ENCODE results near the gene ZNF318. TPM values are rescaled to one million over a fixed set of nuclear protein-coding genes. Genes with fewer than 3 reads are reported as not detected.

Gene ZNF318
- total and polyA plus RNA-seq, 10 of the 15 experiments (the other 5 are each of a cell fraction or from before 2014, with no cell fraction given) = 3.4 to 79.8 (median 13.7) TPM

DNA sequence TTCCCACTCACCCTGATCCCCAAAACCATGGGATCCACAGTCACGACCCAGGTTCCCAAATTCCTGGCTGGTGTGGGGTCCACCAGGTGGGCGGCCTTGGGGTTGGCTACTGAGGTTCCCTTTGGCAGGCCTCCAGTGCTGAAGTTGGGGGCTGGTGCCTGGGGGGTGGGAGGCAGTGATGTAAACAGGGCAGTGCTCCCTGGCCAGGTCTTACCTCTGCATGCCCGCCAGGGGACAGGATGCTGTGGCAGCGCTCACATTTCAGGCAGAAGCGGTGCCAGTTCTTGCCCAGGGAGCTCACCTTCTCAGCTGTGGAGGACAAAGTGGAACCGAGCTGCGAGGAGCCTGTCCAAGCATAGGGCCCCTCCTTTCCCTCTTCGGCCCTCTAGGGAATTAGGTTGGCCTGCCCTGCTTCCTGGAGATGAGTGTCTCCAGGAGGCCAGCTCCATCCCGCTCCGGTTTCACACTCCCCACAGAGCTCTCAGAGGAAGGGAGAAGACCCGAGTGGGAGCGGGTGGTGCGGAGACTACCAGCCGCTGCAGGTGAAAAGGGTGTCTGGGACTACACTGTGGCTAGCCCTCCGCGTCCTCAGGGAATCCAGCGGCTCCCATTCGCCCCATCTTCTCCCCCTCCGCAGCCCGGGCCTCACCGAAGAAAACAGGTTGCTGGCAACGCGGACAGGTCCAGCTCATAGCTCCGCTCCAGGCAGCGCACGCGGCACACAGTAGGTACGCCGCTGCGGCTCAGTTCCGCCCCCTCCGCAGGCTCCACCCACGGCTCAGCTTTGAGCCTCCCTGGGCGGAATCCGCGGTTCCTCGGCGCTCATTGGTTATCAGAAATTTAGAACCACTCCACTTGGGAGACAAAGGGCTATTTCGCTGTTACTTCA is 61.1 kb downstream of the ZNF318 start, which contains the start of gene CRIP3 (continued):
- TF ChIP-seq IKZF1 (conservative IDR thresholded peaks at IDR 0.05) (peak; percentile 68), SMAD1 (IDR thresholded peaks at IDR 0.05; ENCODE audit: low read depth, partially characterized antibody) (no peak), LARP7 (IDR thresholded peaks at IDR 0.05) (no peak; the same call in 1 of the 2 replicates), TCF3 (IDR thresholded peaks at IDR 0.05; ENCODE audit: borderline replicate concordance, insufficient read depth, low read depth, low read length) (no peak), RAD21 (IDR thresholded peaks at IDR 0.05; ENCODE audit: insufficient read depth, low read depth, low read length) (0 out of 2 replicates have a peak, but pooled peaks have one; percentile 8), KAT2A (conservative IDR thresholded peaks at IDR 0.05; ENCODE audit: control insufficient read depth, low read depth, low read length) (no peak), NFXL1 (IDR thresholded peaks at IDR 0.05; ENCODE audit: borderline replicate concordance) (no peak), HDGF (IDR thresholded peaks at IDR 0.05) (0 out of 2 replicates have a peak, but pooled peaks have one; percentile 24), ZNF24 (IDR thresholded peaks at IDR 0.05) (no peak), NFYB (IDR thresholded peaks at IDR 0.05; ENCODE audit: insufficient read depth, low read depth, low read length) (0 out of 2 replicates have a peak, but pooled peaks have one; percentile 11), CHD1 (IDR thresholded peaks at IDR 0.05; ENCODE audit: low read depth, low read length) (0 out of 2 replicates have a peak, but pooled peaks have one; percentile 38), ZNF622 (IDR thresholded peaks at IDR 0.05) (no peak), CBFB (IDR thresholded peaks at IDR 0.05; ENCODE audit: low read depth) (no peak), POLR2A (IDR thresholded peaks at IDR 0.05; ENCODE audit: low read depth, low read length) (no peak), BMI1 (IDR thresholded peaks at IDR 0.05; ENCODE audit: borderline replicate concordance) (no peak), TCF7 (IDR thresholded peaks at IDR 0.05; ENCODE audit: borderline replicate concordance) (no peak), HDAC6 (IDR thresholded peaks at IDR 0.05; ENCODE audit: unreplicated experiment) (no peak), POU2F2 (IDR thresholded peaks at IDR 0.05; ENCODE audit: borderline replicate concordance, low read depth, low read length) (no peak), SPI1 (IDR thresholded peaks at IDR 0.05; ENCODE audit: borderline replicate concordance, insufficient read depth, low read depth, low read length) (peak; percentile 19; the same call in 1 of the 2 replicates), TARDBP (IDR thresholded peaks at IDR 0.05; ENCODE audit: borderline replicate concordance) (no peak), BACH1 (IDR thresholded peaks at IDR 0.05; ENCODE audit: borderline replicate concordance) (no peak), ZZZ3 (IDR thresholded peaks at IDR 0.05; ENCODE audit: control insufficient read depth, insufficient read length, low read depth) (no peak), FOXK2 (IDR thresholded peaks at IDR 0.05) (0 out of 2 replicates have a peak, but pooled peaks have one; percentile 40)
- TF ChIP-seq, protein P1, sequence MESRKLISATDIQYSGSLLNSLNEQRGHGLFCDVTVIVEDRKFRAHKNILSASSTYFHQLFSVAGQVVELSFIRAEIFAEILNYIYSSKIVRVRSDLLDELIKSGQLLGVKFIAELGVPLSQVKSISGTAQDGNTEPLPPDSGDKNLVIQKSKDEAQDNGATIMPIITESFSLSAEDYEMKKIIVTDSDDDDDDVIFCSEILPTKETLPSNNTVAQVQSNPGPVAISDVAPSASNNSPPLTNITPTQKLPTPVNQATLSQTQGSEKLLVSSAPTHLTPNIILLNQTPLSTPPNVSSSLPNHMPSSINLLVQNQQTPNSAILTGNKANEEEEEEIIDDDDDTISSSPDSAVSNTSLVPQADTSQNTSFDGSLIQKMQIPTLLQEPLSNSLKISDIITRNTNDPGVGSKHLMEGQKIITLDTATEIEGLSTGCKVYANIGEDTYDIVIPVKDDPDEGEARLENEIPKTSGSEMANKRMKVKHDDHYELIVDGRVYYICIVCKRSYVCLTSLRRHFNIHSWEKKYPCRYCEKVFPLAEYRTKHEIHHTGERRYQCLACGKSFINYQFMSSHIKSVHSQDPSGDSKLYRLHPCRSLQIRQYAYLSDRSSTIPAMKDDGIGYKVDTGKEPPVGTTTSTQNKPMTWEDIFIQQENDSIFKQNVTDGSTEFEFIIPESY (IDR thresholded peaks at IDR 0.05) = no peak
- TF ChIP-seq, protein P2, sequence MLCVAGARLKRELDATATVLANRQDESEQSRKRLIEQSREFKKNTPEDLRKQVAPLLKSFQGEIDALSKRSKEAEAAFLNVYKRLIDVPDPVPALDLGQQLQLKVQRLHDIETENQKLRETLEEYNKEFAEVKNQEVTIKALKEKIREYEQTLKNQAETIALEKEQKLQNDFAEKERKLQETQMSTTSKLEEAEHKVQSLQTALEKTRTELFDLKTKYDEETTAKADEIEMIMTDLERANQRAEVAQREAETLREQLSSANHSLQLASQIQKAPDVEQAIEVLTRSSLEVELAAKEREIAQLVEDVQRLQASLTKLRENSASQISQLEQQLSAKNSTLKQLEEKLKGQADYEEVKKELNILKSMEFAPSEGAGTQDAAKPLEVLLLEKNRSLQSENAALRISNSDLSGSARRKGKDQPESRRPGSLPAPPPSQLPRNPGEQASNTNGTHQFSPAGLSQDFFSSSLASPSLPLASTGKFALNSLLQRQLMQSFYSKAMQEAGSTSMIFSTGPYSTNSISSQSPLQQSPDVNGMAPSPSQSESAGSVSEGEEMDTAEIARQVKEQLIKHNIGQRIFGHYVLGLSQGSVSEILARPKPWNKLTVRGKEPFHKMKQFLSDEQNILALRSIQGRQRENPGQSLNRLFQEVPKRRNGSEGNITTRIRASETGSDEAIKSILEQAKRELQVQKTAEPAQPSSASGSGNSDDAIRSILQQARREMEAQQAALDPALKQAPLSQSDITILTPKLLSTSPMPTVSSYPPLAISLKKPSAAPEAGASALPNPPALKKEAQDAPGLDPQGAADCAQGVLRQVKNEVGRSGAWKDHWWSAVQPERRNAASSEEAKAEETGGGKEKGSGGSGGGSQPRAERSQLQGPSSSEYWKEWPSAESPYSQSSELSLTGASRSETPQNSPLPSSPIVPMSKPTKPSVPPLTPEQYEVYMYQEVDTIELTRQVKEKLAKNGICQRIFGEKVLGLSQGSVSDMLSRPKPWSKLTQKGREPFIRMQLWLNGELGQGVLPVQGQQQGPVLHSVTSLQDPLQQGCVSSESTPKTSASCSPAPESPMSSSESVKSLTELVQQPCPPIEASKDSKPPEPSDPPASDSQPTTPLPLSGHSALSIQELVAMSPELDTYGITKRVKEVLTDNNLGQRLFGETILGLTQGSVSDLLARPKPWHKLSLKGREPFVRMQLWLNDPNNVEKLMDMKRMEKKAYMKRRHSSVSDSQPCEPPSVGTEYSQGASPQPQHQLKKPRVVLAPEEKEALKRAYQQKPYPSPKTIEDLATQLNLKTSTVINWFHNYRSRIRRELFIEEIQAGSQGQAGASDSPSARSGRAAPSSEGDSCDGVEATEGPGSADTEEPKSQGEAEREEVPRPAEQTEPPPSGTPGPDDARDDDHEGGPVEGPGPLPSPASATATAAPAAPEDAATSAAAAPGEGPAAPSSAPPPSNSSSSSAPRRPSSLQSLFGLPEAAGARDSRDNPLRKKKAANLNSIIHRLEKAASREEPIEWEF (IDR thresholded peaks at IDR 0.05; ENCODE audit: insufficient replicate concordance, low read depth, low read length) = no peak
